Amygdala (tissue), 56 donors: ENCODE results near the gene ATG3.
"Not testable (repeated sequence)": the region's sequence is repeated elsewhere in the genome, so short reads cannot be mapped to it uniquely, and the experiment has no call there.

ENCODE experiments used
- DNase-seq, 56 donors: peaks; one replicate each; lab custom pipeline; 2025; lab: John Stamatoyannopoulos, UW

The ATG3 gene

DNA sequence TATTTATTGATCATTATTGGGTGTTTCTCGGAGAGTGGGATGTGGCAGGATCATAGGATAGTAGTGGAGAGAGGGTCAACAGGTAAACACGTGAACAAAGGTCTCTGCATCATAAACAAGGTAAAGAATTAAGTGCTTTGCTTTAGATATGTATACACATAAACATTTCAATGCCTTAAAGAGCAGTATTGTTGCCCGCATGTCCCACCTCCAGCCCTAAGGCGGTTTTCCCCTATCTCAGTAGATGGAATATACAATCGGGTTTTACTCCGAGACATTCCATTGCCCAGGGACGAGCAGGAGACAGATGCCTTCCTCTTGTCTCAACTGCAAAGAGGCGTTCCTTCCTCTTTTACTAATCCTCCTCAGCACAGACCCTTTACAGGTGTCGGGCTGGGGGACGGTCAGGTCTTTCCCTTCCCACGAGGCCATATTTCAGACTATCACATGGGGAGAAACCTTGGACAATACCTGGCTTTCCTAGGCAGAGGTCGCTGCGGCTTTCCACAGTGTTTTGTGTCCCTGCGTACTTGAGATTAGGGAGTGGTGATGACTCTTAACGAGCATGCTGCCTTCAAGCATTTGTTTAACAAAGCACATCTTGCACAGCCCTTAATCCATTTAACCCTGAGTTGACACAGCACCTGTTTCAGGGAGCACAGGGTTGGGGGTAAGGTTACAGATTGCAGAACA is 2.6 kb upstream of the ATG3 start:
- not testable (repeated sequence) for DNase-seq

DNA sequence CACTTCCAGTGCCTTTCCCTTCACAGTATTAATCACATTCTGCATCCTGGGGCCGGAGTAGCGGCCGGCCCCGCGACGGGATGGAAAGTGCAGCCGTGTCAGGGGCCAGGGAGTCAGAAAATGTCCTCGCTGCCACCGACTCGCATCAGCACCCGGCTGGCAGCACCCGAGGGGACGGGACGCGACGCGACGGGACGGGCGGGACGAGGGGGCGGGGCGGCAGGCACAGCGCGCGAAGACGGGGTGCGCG is 353 bp downstream of the ATG3 start:
- peak in 17 of 56 donors; percentile 38 to 84 (median 77) for DNase-seq

DNA sequence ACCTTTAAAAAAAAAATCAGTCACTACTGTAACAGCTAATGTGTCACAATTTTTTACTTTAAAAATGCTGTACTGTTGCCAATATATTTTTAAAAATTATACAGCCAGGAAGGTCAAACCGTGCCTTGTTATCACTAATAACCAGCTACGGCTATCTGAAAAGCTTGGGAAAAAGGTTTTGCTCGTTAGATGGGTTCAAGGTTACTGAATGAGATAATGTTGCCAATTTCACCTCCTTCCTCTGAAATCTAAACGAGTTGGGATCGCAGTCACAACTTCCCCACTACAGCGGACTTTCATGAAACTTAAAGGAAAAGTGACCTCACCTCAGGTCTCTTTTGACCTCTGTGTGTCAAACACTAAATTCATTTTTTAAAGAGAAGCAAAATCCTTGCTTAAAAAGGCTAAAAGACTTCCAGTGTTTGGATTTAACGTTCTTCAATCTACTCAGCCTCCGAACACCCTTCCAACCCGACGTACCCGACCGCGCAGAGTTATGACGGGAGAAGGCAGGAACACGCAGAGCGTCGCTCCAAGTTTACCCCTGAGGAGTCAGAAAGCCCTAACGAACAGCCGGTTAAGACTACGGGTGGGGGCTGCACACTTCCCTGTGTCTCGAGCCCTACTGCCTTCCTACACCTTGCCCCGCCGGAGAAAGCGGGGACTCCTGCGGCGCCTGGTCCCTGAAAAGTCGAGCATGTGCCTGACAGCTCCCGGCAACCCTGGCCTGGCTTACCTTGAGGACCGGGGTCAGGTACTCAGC is 860 bp downstream of the ATG3 start:
- peak in 40 of 56 donors; percentile 14 to 79 (median 50) for DNase-seq

DNA sequence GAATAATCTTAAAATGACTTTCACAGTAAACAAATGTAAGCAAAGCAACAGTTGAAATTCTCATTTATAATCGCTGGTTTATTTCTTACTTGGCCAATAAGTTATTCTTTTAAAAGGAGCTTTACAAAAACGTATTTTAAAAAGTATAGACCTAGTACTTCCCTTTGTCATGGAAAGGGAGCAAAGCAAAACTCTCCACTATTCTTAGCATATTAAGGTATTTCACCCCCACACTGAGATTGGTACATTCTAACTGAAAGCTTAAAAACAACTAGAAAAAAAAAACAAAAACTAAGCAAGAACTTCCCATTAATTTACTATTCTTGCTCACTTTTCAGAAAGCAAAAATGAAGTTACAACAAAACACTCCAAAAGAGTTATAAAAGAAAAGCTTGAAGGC is 1.5 kb downstream of the ATG3 start:
- no peak for DNase-seq

DNA sequence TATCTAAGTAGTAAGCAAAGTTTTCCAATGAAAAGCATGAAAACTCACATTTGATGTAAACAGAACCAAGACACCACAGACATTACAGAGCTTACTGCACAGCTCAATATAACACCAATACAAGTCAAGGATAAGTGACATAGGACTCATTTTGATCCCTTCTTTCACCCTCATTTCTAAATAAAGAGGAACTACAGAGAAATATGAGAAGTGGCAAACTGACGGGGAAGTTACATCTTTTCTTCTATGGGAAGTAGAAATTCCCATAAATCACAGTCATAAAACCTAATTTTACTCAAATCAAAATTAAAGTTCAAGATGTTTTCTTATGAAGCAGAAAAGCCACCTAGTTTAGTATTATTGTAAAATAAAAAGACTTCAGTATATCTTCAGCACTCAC is 3.8 kb downstream of the ATG3 start:
- DNase-seq: no peak

DNA sequence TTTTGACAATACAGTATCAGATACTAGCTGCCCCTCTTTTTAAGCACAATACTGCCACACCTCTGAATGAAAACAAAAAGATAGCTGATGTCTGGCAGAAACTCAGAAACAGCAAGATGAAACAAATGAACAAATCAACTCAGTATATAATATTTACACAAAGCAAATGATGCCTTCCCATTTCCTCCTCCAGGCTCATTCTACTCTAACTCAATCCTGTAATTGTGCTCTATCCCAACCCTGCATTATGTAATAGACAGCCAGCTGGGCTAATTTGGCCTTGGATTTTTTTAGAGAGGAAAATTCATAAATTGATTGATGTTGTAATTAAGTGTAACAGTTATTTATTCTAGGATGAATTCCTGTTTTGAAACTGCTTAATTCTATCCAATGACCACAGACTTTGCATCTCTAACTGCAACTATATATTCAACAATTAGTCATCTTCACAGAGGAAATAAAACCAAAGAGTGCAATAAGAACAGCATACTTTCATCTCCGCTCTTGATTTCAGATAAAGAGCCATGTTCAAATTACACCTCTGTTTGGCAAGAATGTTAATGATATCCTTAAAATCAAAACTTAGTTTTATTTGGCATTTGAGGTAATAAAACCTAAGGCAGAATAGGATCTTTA is 6.1 kb downstream of the ATG3 start:
- DNase-seq: no peak

DNA sequence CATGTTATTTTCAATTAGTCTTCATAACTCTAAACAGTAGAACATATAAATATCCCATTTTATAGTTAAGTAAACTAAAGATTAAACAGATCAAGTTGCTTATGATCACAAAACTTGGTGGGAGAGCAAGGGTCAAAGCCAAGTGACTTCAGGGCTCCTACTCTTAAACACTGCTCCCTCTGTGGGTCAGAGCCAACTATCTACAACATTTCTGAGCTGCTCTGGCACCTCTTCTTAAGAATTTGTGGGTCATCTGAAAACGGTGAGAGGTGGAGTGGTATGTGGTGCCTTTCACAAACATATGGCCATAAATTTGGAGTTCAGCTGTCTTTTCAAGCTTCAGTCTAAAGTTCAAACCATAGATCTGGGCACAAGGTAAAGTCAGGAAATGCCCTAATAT is 10.9 kb downstream of the ATG3 start:
- no peak for DNase-seq

DNA sequence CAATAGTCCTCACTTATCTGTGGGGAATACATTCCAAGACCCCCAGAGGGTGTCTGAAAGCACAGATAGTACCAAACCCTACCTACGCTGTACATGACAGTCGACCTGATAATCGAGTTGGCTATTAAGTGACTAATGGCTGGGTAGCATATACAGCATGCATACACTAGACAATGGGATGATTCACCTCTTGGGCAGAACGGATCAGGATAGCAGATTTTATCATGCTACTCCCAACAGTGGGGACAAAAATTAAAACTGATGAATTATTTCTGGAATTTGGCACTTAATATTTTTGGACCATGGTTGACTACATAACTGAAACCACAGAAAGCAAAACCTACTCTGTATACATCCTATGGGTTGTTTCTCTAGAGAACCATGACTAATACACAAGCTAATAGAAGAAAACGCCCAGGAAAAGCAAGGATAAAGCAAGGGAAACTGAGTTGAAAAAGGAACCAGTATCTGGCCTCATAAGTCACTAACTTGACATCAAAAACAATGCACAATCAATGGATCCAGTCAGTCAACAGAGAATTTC is 15.5 kb downstream of the ATG3 start:
- DNase-seq: no peak

DNA sequence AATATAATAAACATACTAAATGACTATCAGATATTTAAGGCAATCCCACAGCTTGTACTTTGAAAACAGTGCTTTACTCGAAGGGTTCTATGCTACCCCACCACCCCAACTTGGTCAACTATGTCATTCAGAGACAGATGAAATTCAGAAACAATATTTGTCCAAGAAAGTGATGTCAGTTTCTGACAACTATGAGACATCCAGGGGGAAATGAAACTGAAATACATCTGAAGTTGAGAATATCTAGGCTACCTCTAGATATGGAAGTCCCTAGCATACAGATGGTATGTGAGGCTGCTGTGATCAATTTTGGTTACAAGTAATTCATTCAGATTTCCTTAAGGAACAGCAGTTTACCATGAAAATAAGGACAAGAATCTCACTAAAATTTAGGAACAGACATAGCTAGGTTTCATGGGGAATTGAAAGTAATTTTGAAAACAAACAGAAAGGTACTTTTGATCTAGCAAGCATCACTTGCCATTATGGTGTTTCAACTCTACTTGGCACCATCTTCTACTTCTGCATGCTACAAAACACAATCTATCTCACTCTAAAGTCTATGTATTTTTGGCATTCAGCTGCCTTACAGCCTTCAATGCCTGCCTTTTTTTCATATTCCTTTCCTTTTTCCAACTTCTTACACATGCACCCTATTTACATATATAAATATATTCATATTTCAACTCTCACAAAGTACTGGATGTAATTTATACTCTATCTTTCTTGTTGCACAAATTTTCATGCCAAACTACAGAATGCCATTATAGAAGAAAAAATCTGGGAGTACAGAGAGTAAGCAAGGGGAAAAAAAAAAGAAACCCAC is 21.7 kb downstream of the ATG3 start:
- no peak for DNase-seq

DNA sequence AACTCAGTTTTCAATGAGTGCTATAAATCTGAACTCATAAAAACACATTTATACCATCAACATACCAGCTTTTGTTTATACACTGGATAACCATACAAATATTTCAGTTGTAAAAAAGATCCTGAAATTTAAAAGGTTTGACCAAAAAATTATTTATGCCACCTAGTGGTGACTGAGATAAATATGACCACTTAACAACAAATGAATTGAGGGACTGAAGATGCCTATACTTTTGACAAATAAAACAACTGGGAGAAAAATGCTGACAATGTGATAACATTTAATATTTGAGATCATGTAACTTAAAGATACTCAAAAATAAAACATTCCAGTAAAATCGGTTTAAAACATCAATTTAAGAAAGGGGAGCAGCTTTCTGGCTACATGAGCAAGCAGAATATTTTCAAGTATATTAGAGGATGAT is 30.4 kb downstream of the ATG3 start:
- DNase-seq: no peak

DNA sequence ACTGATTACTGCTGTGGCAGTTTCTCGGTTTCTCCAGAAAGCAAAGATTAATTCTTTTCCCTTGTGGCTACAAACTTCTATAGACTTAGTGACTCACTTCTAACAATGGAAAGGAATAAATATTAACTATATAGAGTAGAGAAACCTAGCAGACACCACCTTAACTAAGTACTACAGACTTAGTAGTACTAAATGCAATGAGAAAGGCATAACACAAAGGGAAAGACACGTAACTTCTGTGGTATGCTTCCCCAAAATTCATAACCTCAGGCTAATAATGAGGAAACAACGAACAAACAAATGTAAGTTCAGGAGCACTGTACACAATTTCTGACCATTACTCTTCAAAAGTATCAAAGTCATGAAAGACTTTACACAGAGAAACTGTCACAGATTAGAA is 31.2 kb downstream of the ATG3 start:
- no peak for DNase-seq

DNA sequence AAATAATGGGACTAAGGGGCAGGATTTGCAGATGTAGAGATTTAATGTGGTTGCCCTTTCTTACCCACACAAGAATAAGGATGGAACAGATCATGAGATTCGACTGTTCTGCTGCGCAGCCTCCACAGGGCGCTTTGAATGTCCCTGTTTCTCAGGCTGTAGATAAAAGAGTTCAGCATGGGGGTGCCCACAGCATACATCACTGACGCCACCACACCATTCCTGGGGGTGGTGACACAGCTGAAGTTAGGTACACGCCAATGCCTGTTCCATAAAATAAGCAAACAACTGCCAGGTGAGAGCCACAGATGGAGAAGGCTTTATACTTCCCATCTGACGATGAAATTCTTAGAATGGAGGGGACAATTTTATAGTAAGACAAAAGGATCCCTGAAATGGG is 37.6 kb downstream of the ATG3 start:
- not testable (repeated sequence) for DNase-seq

DNA sequence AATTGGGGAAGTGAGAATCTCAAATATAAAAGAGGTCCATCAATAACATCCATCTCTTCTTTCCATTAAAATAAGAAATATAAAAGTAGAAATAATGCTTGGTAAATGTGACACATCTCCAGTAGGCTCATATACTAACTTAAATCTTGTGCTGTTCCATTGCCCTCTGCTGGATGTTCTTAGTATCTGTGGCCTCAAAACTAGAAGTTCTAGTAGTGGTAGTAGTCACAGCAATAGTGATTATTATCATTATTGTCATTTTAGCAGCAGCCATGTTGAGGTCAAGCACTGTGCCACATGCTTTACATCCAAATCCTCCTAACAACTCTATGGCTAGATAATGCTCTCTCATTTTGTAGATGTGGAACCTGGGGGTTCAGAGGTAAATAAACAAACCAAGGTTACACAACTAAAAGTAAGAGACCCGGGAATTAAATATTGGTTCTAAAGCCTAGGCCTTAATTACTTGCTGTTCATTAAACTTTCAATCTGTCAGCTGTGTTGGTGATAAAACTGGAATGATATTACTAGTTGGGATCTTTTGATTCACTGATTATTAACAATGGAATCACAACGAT is 42.2 kb downstream of the ATG3 start:
- peak in 16 of 56 donors; percentile 0 to 89 (median 12) for DNase-seq

DNA sequence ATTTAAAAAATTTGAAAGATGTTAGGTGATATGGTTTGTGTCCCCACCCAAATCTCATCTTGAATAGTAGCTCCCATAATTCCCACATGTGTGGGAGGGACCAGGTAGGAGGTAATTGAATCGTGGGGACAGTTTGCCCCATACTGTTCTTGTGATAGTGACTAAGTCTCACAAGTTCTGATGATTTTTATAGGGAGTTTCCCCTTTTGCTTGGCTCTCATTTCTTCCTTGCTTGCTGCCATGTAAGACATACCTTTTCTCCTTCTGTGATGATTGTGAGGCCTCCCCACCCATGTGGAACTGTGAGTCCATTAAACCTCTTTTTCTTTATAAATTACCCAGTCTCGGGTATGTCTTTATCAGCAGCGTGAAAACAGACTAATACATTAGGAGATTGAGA is 42.8 kb downstream of the ATG3 start:
- DNase-seq: not testable (repeated sequence)

DNA sequence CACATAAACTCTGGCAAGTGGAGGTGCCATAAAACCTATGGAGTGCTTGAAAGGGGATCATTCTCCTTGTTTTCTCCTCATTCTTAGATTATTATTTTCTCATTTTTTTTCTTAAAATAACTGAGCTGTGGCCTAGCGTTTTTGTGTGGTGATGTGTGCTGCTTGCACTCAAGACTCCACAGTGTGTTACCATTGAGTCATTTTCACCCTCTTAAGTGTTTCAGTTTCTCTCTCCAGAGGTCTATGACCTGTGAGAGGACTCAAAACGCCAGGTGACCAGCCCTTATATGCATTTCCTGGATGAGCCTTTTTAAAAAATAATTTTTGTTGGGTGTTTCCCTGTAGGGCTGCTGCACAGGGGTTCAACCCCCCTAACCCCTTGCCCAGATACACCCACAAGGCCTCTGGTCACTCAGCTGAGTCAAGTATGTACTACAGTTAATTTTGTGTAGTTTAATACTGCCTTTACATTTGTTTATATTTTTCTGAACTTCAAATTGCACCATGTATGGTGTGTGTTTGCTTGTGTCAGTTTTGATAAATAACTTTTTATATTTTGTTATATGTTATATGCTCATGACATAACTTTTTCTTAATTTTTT is 47.1 kb downstream of the ATG3 start:
- DNase-seq: no peak

DNA sequence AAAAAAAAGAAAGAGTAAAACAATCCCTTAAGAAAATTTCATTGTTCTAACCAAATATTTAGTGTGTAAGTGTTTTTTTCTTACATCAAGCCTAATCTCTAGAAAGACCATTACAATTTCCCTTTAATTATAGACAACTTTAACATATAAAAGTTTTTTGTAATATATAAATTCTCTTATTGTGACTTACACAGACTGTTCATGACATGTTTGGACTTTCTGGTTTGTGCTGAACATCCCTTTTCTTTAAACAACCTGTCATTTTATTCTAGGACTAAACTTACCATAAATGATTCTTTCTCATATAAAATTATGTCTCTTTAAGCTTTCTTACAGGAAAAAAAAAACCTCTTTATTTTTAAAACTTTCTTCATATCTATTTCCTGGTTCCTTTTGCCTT is 49.4 kb downstream of the ATG3 start:
- no peak for DNase-seq

DNA sequence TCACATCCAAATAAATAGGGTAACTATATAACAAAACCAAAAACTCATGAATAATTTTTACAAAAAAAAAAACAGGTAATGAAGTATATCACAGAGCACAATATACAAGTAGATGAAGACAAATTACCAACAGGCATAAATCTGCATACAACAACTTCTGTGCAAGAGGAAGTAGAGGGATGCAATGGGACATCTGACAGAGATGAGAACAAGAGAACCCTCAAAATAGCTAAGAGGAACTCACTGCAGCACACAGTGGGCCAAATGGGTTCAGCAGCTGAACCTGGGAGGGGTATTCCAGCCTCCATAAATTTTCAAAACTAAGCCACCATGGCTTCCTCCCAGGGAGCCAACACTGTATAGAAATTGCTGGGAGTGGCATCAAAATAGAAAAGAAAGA is 52.9 kb downstream of the ATG3 start:
- DNase-seq: no peak

DNA sequence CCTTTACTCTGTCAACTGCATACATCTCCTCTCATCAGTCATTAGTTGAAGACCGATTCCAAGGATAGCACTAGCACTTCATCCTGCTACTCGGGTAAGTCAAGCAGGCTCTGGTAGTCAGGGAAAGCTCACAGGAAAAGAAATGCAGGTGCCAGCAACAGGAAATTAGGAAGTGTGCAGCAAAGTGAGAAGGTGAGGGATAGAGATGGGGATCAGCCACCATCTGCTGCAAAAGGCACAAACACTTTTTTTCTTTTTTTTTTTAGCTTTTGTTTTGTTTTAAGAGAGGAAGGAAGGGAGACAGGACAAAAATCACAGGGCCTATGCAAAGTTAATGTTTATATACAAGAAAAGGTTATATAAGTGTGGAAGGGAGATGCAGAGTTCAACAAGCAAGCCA is 53.5 kb downstream of the ATG3 start:
- no peak for DNase-seq

DNA sequence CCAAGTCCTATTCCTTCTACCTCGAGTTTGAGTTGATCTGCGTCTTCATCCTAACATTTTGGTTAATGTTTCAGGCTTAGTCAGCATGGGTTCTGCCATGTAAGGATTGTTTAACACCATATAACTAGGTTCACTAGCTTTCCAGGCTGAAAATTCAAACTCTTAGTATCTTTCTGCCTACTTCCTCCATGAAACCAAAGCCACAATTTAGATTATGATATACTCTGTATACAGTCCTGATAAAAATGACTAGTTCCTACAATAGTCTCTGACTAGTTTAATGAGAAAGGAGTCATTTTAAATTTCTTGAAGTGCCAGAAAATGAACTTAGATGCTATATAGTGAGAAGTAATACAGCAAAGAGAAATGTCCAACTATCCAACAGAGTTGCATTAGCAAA is 55.9 kb downstream of the ATG3 start:
- no peak for DNase-seq

DNA sequence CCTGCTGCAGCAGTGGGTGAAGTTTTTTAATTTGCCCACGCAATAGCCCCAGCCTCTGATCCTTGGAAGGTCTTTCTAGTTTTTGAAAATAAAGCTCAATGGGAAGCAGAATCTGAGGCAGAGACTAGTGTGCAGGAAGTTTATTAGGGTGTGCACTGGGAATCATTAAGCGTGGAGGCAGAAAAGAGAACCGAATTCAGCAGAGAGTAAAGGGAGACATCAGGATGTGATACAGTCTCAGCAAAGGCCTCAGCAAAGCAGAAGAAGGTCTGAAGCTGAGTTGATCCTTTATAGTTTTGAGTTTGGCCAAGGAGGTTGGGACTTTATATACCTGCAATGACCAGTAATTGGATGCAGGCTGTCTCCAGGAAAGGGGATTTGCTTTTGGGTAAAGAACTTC is 57.6 kb downstream of the ATG3 start:
- DNase-seq: no peak
